H1 (cell line): Measurements from ENCODE around the gene AKT1S1. TPM values are rescaled to one million over a fixed set of nuclear protein-coding genes. Genes with fewer than 3 reads are reported as not detected.

Source experiments
- BRCA1 ChIP-seq: IDR thresholded peaks from 2 replicates; pipeline ENCODE4 v1.6.1; 2012; ENCODE audit warnings: low read depth, low read length, improper control_type of control experiment
- EZH2 ChIP-seq: fragments of 200-600 bp; sonication (generic); IDR thresholded peaks from 2 replicates; pipeline ENCODE4 v1.7.1; 2012; ENCODE audit warnings: low read depth, mild to moderate bottlenecking, moderate library complexity, low read length, inconsistent platforms; ENCODE audit not compliant: severe bottlenecking
- KDM4A ChIP-seq: IDR thresholded peaks from one replicate; pipeline ENCODE4 v1.7.1; 2012; ENCODE audit warnings: low read depth, mild to moderate bottlenecking, moderate library complexity, low read length, inconsistent platforms; ENCODE audit not compliant: severe bottlenecking
- RAD21 ChIP-seq, 2 experiments: IDR thresholded peaks in 1 of 2; conservative IDR thresholded peaks in 1 of 2; 2 replicates each; pipeline ENCODE4 v1.6.1; 2011; ENCODE audit warnings: low read depth in 2 of 2, low read length in 2 of 2, improper control_type of control experiment in 1 of 2, inconsistent platforms in 1 of 2, mild to moderate bottlenecking in 1 of 2, moderate library complexity in 1 of 2
- RBBP5 ChIP-seq: IDR thresholded peaks from 2 replicates; pipeline ENCODE4 v1.7.1; 2012; ENCODE audit warnings: low read depth, mild to moderate bottlenecking, inconsistent platforms, low read length, moderate library complexity, borderline replicate concordance
- SP1 ChIP-seq: IDR thresholded peaks from 2 replicates; pipeline ENCODE4 v1.6.1; 2011; ENCODE audit warnings: low read depth, low read length
- SUZ12 ChIP-seq: fragments of 200-600 bp; sonication (generic); IDR thresholded peaks from 2 replicates; pipeline ENCODE4 v1.6.1; 2012; ENCODE audit warnings: mild to moderate bottlenecking, inconsistent platforms, low read length, moderate library complexity, mixed read lengths
- polyA plus RNA-seq, 7 experiments: library from polyadenylated mRNA; depleted of rRNA in 3 of 7; stranded (reverse) in 5 of 7; unstranded in 2 of 7; fragments of >200 nt in 5 of 7; fragments of 200-250 nt in 2 of 7; gene quantifications; 1 replicate in 5 of 7; 2 replicates in 1 of 7; 4 replicates in 1 of 7; pipeline versions ENCODE4 v1.2.1 to v1.2.3, GENCODE V29; 2011 to 2013; ENCODE audit warnings: missing spikeins in 2 of 7, mixed read lengths in 2 of 7
- total RNA-seq: library from RNA; stranded (reverse); fragmentation: NEBNext Ultra II Directional; extraction: Animal tissue kit (Norgen Biotek cat#: 25700); gene quantifications from 2 replicates; pipeline ENCODE4 v1.2.1, GENCODE V29; 2021
- TF ChIP-seq, protein P1 (sequence below), 3 experiments: IDR thresholded peaks; 1 replicate in 2 of 3; 2 replicates in 1 of 3; pipeline versions ENCODE4 v1.5.1 to v1.6.1; 2011; ENCODE audit warnings: low read length in 3 of 3, mild to moderate bottlenecking in 3 of 3, inconsistent platforms in 2 of 3, low read depth in 1 of 3, moderate library complexity in 1 of 3; ENCODE audit not compliant: insufficient read depth in 1 of 3; ENCODE audit errors: control extremely low read depth in 1 of 3

AKT1S1 gene
- total and polyA plus RNA-seq, 2 of the 8 experiments (the other 6 are each of a cell fraction or from before 2014, with no cell fraction given) = 40.7 to 45.9 TPM

- TF ChIP-seq RAD21 (IDR thresholded peaks at IDR 0.05 in 1 of 2, conservative IDR thresholded peaks at IDR 0.05 in 1 of 2; ENCODE audit: low read depth in 2 of 2, low read length in 2 of 2) (no peak), EZH2 (no peak), SP1 (0 out of 2 replicates have a peak, but pooled peaks have one; percentile 16), SUZ12 (no peak), RBBP5 (peak; percentile 67; the same call in 1 of the 2 replicates), BRCA1 (no peak), KDM4A (peak; percentile 68)
- TF ChIP-seq, protein P1, sequence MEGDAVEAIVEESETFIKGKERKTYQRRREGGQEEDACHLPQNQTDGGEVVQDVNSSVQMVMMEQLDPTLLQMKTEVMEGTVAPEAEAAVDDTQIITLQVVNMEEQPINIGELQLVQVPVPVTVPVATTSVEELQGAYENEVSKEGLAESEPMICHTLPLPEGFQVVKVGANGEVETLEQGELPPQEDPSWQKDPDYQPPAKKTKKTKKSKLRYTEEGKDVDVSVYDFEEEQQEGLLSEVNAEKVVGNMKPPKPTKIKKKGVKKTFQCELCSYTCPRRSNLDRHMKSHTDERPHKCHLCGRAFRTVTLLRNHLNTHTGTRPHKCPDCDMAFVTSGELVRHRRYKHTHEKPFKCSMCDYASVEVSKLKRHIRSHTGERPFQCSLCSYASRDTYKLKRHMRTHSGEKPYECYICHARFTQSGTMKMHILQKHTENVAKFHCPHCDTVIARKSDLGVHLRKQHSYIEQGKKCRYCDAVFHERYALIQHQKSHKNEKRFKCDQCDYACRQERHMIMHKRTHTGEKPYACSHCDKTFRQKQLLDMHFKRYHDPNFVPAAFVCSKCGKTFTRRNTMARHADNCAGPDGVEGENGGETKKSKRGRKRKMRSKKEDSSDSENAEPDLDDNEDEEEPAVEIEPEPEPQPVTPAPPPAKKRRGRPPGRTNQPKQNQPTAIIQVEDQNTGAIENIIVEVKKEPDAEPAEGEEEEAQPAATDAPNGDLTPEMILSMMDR (IDR thresholded peaks at IDR 0.05; ENCODE audit: control extremely low read depth in 1 of 3, insufficient read depth in 1 of 3, low read depth in 1 of 3, low read length in 3 of 3) = peak in 1 of 3 experiments; percentile 3; a peak in 1 of 4 replicates
Measured at GRCh38 chr19:49890349-49891311, 13.5 kb upstream of the AKT1S1 start (continued).
